Coronary artery (tissue), 2 donors: ENCODE data around the gene MSI2.

Source experiments
- DNase-seq: peaks from one replicate; pipeline ENCODE4 v3.0.0-alpha.2; 2017; ENCODE audit warnings: low spot score
- H3K27ac ChIP-seq, 2 donors: fragments of 200-600 bp; sonication (generic); one replicate each; pipeline ENCODE4 v1.5.1; 2016 to 2019
- H3K4me3 ChIP-seq: fragments of 200-600 bp; sonication (generic); 2 replicates; pipeline ENCODE4 v1.5.1; 2016; ENCODE audit warnings: mild to moderate bottlenecking, moderate library complexity
- CTCF ChIP-seq: fragments of 200-600 bp; sonication (generic); IDR thresholded peaks from one replicate; pipeline ENCODE4 v1.5.1; 2019; ENCODE audit warnings: antibody characterized with exemption

MSI2 gene

GRCh38 chr17:57305908-57306504, 49.7 kb downstream of the MSI2 start:
- no peak for TF ChIP-seq CTCF
- Histone ChIP-seq H3K27ac (no peak overlapping the region), H3K4me3 (no peak overlapping the region)
- no peak for DNase-seq

GRCh38 chr17:57308543-57309186, 52.3 kb downstream of the MSI2 start:
- no peak overlapping the region for H3K27ac ChIP-seq
- no peak for TF ChIP-seq CTCF
- DNase-seq: no peak

GRCh38 chr17:57309479-57309878, 53.2 kb downstream of the MSI2 start:
- H3K27ac ChIP-seq: no peak overlapping the region
- DNase-seq: no peak
- H3K4me3 ChIP-seq: no peak overlapping the region
- TF ChIP-seq CTCF: no peak

More at GRCh38 chr17:57308543-57309186, 52.3 kb downstream of the MSI2 start:
- H3K4me3 ChIP-seq: no peak overlapping the region

- TF ChIP-seq CTCF: no peak
- no peak for DNase-seq
- Histone ChIP-seq H3K27ac (no peak overlapping the region), H3K4me3 (no peak overlapping the region)
Measured at GRCh38 chr17:57311281-57312216, 55.2 kb downstream of the MSI2 start.

GRCh38 chr17:57312242-57312641, 55.9 kb downstream of the MSI2 start:
- Histone ChIP-seq H3K4me3 (no peak overlapping the region), H3K27ac (no peak overlapping the region)
- DNase-seq: no peak
- TF ChIP-seq CTCF: no peak

GRCh38 chr17:57313097-57313835, 56.9 kb downstream of the MSI2 start:
- DNase-seq: no peak
- no peak for TF ChIP-seq CTCF
- Histone ChIP-seq H3K4me3 (no peak overlapping the region), H3K27ac (no peak overlapping the region)
